K562 (cell line): Measurements from ENCODE around the gene COQ4. TPM values are rescaled to one million over a fixed set of nuclear protein-coding genes. Genes with fewer than 3 reads are reported as not detected.
A peak's percentile ranks its signal among the peaks of the same experiment; 100 is the strongest.

ENCODE experiments used
- BHLHE40 ChIP-seq: IDR thresholded peaks from 2 replicates; pipeline ENCODE4 v1.6.1; 2011; ENCODE audit warnings: low read length, improper control_type of control experiment
- EP300 ChIP-seq: IDR thresholded peaks from 2 replicates; pipeline ENCODE4 v1.6.1; 2012; ENCODE audit warnings: low read length, improper control_type of control experiment
- ETV1 ChIP-seq: fragments of 450-650 bp; conservative IDR thresholded peaks from 2 replicates; pipeline ENCODE4 v1.6.1; 2016; ENCODE audit warnings: missing genetic modification characterization, control low read depth, low read depth, missing compliant biosample characterization
- HMG20A ChIP-seq: fragments of 450-650 bp; formaldehyde crosslinking; conservative IDR thresholded peaks from 2 replicates; pipeline ENCODE4 v1.4.0; 2020; ENCODE audit warnings: mild to moderate bottlenecking, mixed read lengths
- JUNB ChIP-seq: fragments of 450-650 bp; formaldehyde crosslinking; conservative IDR thresholded peaks from 2 replicates; pipeline ENCODE4 v1.4.0; 2020; ENCODE audit warnings: mild to moderate bottlenecking
- JUND ChIP-seq, 2 experiments: IDR thresholded peaks; 2 replicates in 1 of 2; 3 replicates in 1 of 2; pipeline ENCODE4 v1.6.1; 2011; ENCODE audit warnings: borderline replicate concordance in 2 of 2, low read depth in 2 of 2, low read length in 2 of 2, improper control_type of control experiment in 1 of 2, missing biosample characterization in 1 of 2, missing genetic modification characterization in 1 of 2, missing genetic modification reagents in 1 of 2
- OTX1 ChIP-seq: fragments of 450-650 bp; formaldehyde crosslinking; IDR thresholded peaks from 2 replicates; pipeline ENCODE4 v1.4.0; 2022; ENCODE audit warnings: mild to moderate bottlenecking
- ZNF696 ChIP-seq: fragments of 250-450 bp; sonication (Bioruptor Pico); conservative IDR thresholded peaks from 2 replicates; pipeline ENCODE4 v1.4.0; 2020; ENCODE audit warnings: mild to moderate bottlenecking, moderate library complexity
- polyA plus RNA-seq, 8 experiments: library from polyadenylated mRNA; depleted of rRNA in 4 of 8; stranded (reverse) in 5 of 8; unstranded in 3 of 8; fragments of >200 nt; fragmentation: Nextera tagmentation in 2 of 8; fragmentation: Illumina TruSeq in 1 of 8; extraction: Ambion mirVana in 2 of 8; extraction: Trizol in 1 of 8; gene quantifications; 2 replicates each; pipeline versions ENCODE4 v1.2.1 to v1.2.3, GENCODE V29; 2011 to 2014; ENCODE audit warnings: inconsistent platforms in 1 of 8, missing spikeins in 1 of 8
- total RNA-seq, 7 experiments: library from RNA; depleted of rRNA in 6 of 7; stranded (reverse); fragments of >200 nt in 6 of 7; fragmentation: Illumina TruSeq in 2 of 7; extraction: Trizol in 2 of 7; gene quantifications; 2 replicates each; pipeline versions ENCODE4 v1.2.1 to v1.2.3, GENCODE V29; 2011 to 2021; ENCODE audit warnings: low replicate concordance in 1 of 7
- TF ChIP-seq, protein P1 (sequence below): fragments of 250-450 bp; sonication (Bioruptor Pico); IDR thresholded peaks from 2 replicates; pipeline ENCODE4 v1.4.0; 2020; ENCODE audit warnings: mild to moderate bottlenecking
- TF ChIP-seq, protein P2 (sequence below): fragments of 450-650 bp; formaldehyde crosslinking; IDR thresholded peaks from 2 replicates; pipeline ENCODE4 v1.4.0; 2020; ENCODE audit warnings: mild to moderate bottlenecking, moderate library complexity
- TF ChIP-seq, protein P3 (sequence below), 2 experiments: fragments of 450-650 bp in 1 of 2; sonication (generic) in 1 of 2; formaldehyde crosslinking; conservative IDR thresholded peaks; 2 replicates each; pipeline versions ENCODE4 v1.4.0 to v1.8.1; 2020 to 2022; ENCODE audit warnings: mild to moderate bottlenecking in 1 of 2, missing genetic modification reagents in 1 of 2
- TF ChIP-seq, protein P4 (sequence below): fragments of 450-650 bp; formaldehyde crosslinking; IDR thresholded peaks from 2 replicates; pipeline ENCODE4 v1.4.0; 2020; ENCODE audit warnings: mild to moderate bottlenecking, moderate library complexity
- TF ChIP-seq, protein P5 (sequence below): fragments of 250-450 bp; sonication (Bioruptor Pico); IDR thresholded peaks from 2 replicates; pipeline ENCODE4 v1.8.0; 2022; ENCODE audit warnings: moderate library complexity, mild to moderate bottlenecking, inconsistent platforms
- TF ChIP-seq, protein P6 (sequence below): fragments of 250-450 bp; sonication (Bioruptor Pico); IDR thresholded peaks from 2 replicates; pipeline ENCODE4 v1.4.0; 2020; ENCODE audit warnings: borderline replicate concordance

Gene COQ4
- total and polyA plus RNA-seq, 9 of the 15 experiments (the other 6 are each of a cell fraction or from before 2014, with no cell fraction given) = 9.1 to 135 (median 67.2) TPM

DNA sequence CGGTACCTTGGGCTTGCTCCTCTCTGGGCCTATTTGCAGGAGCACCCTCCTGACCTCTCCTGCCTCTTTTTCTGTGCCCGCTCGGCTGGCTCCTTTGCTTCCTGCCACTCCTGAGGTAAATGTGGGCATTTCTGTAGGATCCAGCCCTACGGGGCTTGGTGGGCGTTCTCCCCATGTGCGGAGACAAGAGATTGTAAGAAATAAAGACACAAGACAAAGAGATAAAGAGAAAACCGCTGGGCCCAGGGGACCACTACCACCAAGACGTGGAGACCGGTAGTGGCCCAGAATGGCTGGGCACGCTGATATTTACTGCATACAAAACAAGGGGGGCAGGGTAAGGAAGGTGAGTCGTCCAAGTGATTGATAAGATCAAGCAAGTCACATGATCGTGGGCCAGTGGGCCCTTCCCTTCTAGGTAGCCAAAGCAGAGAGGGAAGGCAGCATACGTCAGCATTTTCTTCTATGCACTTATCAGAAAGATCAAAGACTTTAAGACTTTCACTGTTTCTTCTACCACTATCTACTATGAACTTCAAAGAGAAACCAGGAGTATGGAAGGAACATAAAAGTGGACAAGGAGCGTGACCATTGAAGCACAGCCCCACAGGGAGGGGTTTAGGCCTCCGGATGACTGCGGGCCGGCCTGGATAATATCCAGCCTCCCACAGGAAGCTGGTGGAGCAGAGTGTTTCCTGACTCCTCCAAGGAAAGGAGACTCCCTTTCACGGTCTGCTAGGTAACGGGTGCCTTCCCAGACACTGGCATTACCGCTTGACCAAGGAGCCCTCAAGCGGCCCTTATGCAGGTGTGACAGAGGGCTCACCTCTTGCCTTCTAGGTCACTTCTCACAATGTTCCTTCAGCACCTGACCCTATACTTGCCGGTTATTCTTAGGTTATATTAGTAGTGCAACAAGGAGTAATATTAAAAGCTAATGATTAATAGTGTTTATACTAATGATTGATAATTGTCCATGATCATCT is 43.3 kb upstream of the COQ4 start (continued):
- TF ChIP-seq EP300 (0 out of 2 replicates have a peak, but pooled peaks have one; percentile 39), BHLHE40 (peak; percentile 92), JUNB (CRISPR knock-in tag) (0 out of 2 replicates have a peak, but pooled peaks have one; percentile 9), ETV1 (tag) (peak; percentile 73), ZNF696 (CRISPR knock-in tag) (0 out of 2 replicates have a peak, but pooled peaks have one; percentile 50), HMG20A (CRISPR knock-in tag) (peak; percentile 69), OTX1 (CRISPR knock-in tag) (peak; percentile 88), JUND (IDR thresholded peaks at IDR 0.05; ENCODE audit: borderline replicate concordance, low read depth, low read length) (peak; percentile 46; the same call in 1 of the 2 replicates), JUND (tag; IDR thresholded peaks at IDR 0.05; ENCODE audit: borderline replicate concordance, low read depth, low read length) (peak; percentile 56; the same call in 1 of the 3 replicates)
- TF ChIP-seq, protein P1, sequence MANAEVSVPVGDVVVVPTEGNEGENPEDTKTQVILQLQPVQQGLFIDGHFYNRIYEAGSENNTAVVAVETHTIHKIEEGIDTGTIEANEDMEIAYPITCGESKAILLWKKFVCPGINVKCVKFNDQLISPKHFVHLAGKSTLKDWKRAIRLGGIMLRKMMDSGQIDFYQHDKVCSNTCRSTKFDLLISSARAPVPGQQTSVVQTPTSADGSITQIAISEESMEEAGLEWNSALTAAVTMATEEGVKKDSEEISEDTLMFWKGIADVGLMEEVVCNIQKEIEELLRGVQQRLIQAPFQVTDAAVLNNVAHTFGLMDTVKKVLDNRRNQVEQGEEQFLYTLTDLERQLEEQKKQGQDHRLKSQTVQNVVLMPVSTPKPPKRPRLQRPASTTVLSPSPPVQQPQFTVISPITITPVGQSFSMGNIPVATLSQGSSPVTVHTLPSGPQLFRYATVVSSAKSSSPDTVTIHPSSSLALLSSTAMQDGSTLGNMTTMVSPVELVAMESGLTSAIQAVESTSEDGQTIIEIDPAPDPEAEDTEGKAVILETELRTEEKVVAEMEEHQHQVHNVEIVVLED (CRISPR knock-in tag) = peak; percentile 48
- TF ChIP-seq, protein P2, sequence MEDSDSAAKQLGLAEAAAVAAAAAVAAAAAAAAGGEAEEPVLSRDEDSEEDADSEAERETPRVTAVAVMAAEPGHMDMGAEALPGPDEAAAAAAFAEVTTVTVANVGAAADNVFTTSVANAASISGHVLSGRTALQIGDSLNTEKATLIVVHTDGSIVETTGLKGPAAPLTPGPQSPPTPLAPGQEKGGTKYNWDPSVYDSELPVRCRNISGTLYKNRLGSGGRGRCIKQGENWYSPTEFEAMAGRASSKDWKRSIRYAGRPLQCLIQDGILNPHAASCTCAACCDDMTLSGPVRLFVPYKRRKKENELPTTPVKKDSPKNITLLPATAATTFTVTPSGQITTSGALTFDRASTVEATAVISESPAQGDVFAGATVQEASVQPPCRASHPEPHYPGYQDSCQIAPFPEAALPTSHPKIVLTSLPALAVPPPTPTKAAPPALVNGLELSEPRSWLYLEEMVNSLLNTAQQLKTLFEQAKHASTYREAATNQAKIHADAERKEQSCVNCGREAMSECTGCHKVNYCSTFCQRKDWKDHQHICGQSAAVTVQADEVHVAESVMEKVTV (CRISPR knock-in tag) = peak; percentile 49; the same call in 1 of the 2 replicates
- TF ChIP-seq, protein P3, sequence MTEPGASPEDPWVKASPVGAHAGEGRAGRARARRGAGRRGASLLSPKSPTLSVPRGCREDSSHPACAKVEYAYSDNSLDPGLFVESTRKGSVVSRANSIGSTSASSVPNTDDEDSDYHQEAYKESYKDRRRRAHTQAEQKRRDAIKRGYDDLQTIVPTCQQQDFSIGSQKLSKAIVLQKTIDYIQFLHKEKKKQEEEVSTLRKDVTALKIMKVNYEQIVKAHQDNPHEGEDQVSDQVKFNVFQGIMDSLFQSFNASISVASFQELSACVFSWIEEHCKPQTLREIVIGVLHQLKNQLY (CRISPR knock-in tag; conservative IDR thresholded peaks at IDR 0.05) = peak; percentile 31 to 92; a peak in 3 of 4 replicates
- TF ChIP-seq, protein P4, sequence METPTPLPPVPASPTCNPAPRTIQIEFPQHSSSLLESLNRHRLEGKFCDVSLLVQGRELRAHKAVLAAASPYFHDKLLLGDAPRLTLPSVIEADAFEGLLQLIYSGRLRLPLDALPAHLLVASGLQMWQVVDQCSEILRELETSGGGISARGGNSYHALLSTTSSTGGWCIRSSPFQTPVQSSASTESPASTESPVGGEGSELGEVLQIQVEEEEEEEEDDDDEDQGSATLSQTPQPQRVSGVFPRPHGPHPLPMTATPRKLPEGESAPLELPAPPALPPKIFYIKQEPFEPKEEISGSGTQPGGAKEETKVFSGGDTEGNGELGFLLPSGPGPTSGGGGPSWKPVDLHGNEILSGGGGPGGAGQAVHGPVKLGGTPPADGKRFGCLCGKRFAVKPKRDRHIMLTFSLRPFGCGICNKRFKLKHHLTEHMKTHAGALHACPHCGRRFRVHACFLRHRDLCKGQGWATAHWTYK (CRISPR knock-in tag) = peak; percentile 88
- TF ChIP-seq, protein P5, sequence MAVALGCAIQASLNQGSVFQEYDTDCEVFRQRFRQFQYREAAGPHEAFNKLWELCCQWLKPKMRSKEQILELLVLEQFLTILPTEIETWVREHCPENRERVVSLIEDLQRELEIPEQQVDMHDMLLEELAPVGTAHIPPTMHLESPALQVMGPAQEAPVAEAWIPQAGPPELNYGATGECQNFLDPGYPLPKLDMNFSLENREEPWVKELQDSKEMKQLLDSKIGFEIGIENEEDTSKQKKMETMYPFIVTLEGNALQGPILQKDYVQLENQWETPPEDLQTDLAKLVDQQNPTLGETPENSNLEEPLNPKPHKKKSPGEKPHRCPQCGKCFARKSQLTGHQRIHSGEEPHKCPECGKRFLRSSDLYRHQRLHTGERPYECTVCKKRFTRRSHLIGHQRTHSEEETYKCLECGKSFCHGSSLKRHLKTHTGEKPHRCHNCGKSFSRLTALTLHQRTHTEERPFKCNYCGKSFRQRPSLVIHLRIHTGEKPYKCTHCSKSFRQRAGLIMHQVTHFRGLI (CRISPR knock-in tag) = peak; percentile 29; the same call in 1 of the 2 replicates
- TF ChIP-seq, protein P6, sequence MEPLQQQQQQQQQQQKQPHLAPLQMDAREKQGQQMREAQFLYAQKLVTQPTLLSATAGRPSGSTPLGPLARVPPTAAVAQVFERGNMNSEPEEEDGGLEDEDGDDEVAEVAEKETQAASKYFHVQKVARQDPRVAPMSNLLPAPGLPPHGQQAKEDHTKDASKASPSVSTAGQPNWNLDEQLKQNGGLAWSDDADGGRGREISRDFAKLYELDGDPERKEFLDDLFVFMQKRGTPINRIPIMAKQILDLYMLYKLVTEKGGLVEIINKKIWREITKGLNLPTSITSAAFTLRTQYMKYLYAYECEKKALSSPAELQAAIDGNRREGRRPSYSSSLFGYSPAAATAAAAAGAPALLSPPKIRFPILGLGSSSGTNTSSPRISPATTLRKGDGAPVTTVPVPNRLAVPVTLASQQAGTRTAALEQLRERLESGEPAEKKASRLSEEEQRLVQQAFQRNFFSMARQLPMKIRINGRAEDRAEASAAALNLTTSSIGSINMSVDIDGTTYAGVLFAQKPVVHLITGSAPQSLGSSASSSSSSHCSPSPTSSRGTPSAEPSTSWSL (CRISPR knock-in tag) = 0 out of 2 replicates have a peak, but pooled peaks have one; percentile 85
